Endodermal cell (in vitro differentiated cells): ENCODE measurements around the gene CYSTM1. TPM values are rescaled to one million over a fixed set of nuclear protein-coding genes. Genes with fewer than 3 reads are reported as not detected.

ENCODE experiments used
- DNase-seq: peaks from one replicate; pipeline ENCODE4 v3.0.0-alpha.2; 2017
- H3K27ac ChIP-seq: 2 replicates; pipeline ENCODE4 v1.5.1; 2013; ENCODE audit warnings: mild to moderate bottlenecking, low read depth, low read length, moderate library complexity
- H3K27me3 ChIP-seq: 2 replicates; pipeline ENCODE4 v1.6.1; 2013; ENCODE audit warnings: mild to moderate bottlenecking, low read length, moderate library complexity; ENCODE audit not compliant: insufficient read depth, control insufficient read depth, poor library complexity, severe bottlenecking
- H3K36me3 ChIP-seq: 2 replicates; pipeline ENCODE4 v1.7.0; 2013; ENCODE audit warnings: mild to moderate bottlenecking, low read length, moderate library complexity; ENCODE audit not compliant: control insufficient read depth, insufficient read depth
- H3K4me1 ChIP-seq: one replicate; pipeline ENCODE4 v1.7.0; 2013; ENCODE audit warnings: low read length; ENCODE audit not compliant: control insufficient read depth, insufficient read depth
- H3K4me3 ChIP-seq: 2 replicates; pipeline ENCODE4 v1.5.1; 2013; ENCODE audit warnings: mild to moderate bottlenecking, low read length, moderate library complexity
- H3K9ac ChIP-seq: 2 replicates; pipeline ENCODE4 v1.6.1; 2013; ENCODE audit warnings: mild to moderate bottlenecking, low read length, moderate library complexity; ENCODE audit not compliant: poor library complexity, severe bottlenecking; ENCODE audit errors: extremely low read depth
- H3K9me3 ChIP-seq: 2 replicates; pipeline ENCODE4 v1.6.1; 2013; ENCODE audit warnings: mild to moderate bottlenecking, low read length, moderate library complexity; ENCODE audit not compliant: control insufficient read depth
- H3K27ac Mint-ChIP-seq: 2 replicates; pipeline ENCODE4 v1.8.0; 2020; ENCODE audit warnings: mixed read lengths
- H3K27me3 Mint-ChIP-seq: 2 replicates; pipeline ENCODE4 v1.8.0; 2021; ENCODE audit warnings: mild to moderate bottlenecking, mixed read lengths; ENCODE audit not compliant: insufficient read depth
- H3K36me3 Mint-ChIP-seq: 2 replicates; pipeline ENCODE4 v1.8.0; 2020; ENCODE audit warnings: low read depth, mixed read lengths
- H3K4me1 Mint-ChIP-seq: 2 replicates; pipeline ENCODE4 v1.8.0; 2020; ENCODE audit warnings: mixed read lengths
- H3K4me3 Mint-ChIP-seq: 2 replicates; pipeline ENCODE4 v1.8.0; 2020; ENCODE audit warnings: mild to moderate bottlenecking, moderate library complexity, mixed read lengths
- H3K9me3 Mint-ChIP-seq: 2 replicates; pipeline ENCODE4 v1.8.0; 2020; ENCODE audit warnings: mild to moderate bottlenecking, mixed read lengths
- whole genome bisulfite sequencing, 2 experiments: methylation state at CpG; one replicate each; pipeline versions ENCODE4 v1.1.5 to v1.1.7; 2013; ENCODE audit warnings: missing lambda C conversion rate in 2 of 2, mixed read lengths in 1 of 2; ENCODE audit not compliant: insufficient coverage in 1 of 2, insufficient read length in 1 of 2; 5-methylcytosine and 5-hydroxymethylcytosine counted together
- total RNA-seq, 2 donors: library from RNA; stranded (reverse); fragmentation: NEBNext Ultra II Directional in 1 of 2; extraction: Animal tissue kit (Norgen Biotek cat#: 25700) in 1 of 2; gene quantifications; 2 replicates in 1 of 2; 3 replicates in 1 of 2; pipeline ENCODE4 v1.2.1, GENCODE V29; 2021
- TF ChIP-seq, protein P1 (sequence below): fragments of 200-600 bp; sonication (generic); conservative IDR thresholded peaks from 2 replicates; pipeline ENCODE4 v1.5.0; 2021; ENCODE audit warnings: antibody characterized with exemption, mild to moderate bottlenecking

The CYSTM1 gene
- total RNA-seq, 2 donors from 2014 or later, result 30.7 to 38.1 TPM

GRCh38 chr5:140259500-140259899 lies 84.5 kb downstream of the CYSTM1 start:
- DNase-seq, result peak; percentile 75
- peaks cover 31% of the 10 kb centered on the region for H3K36me3 Mint-ChIP-seq
- no peaks in the 10 kb centered on the region for H3K27me3 Mint-ChIP-seq
- Histone ChIP-seq H3K9me3 (peaks cover 6% of the 10 kb centered on the region), H3K27me3 (no peaks in the 10 kb centered on the region), H3K27ac (no peak overlapping the region), H3K4me1 (no peaks in the 10 kb centered on the region), H3K36me3 (peaks cover 27% of the 10 kb centered on the region), H3K4me3 (no peak overlapping the region), H3K9ac (no peak overlapping the region)
- H3K4me3 Mint-ChIP-seq, result no peak overlapping the region
- TF ChIP-seq, protein P1, sequence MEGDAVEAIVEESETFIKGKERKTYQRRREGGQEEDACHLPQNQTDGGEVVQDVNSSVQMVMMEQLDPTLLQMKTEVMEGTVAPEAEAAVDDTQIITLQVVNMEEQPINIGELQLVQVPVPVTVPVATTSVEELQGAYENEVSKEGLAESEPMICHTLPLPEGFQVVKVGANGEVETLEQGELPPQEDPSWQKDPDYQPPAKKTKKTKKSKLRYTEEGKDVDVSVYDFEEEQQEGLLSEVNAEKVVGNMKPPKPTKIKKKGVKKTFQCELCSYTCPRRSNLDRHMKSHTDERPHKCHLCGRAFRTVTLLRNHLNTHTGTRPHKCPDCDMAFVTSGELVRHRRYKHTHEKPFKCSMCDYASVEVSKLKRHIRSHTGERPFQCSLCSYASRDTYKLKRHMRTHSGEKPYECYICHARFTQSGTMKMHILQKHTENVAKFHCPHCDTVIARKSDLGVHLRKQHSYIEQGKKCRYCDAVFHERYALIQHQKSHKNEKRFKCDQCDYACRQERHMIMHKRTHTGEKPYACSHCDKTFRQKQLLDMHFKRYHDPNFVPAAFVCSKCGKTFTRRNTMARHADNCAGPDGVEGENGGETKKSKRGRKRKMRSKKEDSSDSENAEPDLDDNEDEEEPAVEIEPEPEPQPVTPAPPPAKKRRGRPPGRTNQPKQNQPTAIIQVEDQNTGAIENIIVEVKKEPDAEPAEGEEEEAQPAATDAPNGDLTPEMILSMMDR, result no peak
- peaks cover 28% of the 10 kb centered on the region for H3K4me1 Mint-ChIP-seq
- no peaks in the 10 kb centered on the region for H3K9me3 Mint-ChIP-seq
- WGBS, 2 experiments, result 89 to 100% methylated on average over 1 to 2 of the region's 2 CpGs
- peak overlapping the region; percentile 82 for H3K27ac Mint-ChIP-seq

DNA sequence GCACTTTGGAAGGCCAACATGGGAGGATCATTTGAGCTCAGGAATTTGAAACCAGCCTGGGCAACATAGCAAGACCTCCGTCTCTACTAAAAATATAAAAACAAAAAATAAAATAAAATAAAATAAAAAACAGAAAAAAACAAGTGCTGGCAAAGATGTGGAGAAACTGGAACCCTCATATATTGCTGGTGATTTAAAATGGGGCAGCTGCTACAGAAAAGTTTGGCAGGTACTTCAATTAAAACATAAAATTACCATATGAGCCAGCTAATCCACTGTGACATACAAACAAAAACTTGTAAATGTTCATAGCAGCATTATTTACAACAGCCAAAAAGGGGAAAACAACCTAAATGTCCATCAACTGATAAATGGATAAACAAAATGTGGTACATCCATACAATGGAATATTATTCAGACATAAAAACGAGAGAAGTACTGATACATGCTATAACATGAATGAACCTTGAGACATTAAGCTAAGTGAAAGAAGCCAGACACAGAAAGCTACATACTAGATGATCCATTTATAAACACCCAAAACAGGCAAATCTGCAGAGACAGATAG lies 85.2 kb downstream of the CYSTM1 start:
- H3K4me1 Mint-ChIP-seq, result peaks cover 28% of the 10 kb centered on the region
- peaks cover 31% of the 10 kb centered on the region for H3K36me3 Mint-ChIP-seq
- H3K9ac ChIP-seq, result no peak overlapping the region
- H3K27me3 ChIP-seq, result no peaks in the 10 kb centered on the region
- H3K9me3 ChIP-seq, result peaks cover 6% of the 10 kb centered on the region
- TF ChIP-seq, protein P1, result no peak
- H3K4me3 ChIP-seq, result no peak overlapping the region
- H3K4me1 ChIP-seq, result no peaks in the 10 kb centered on the region
- H3K4me3 Mint-ChIP-seq, result no peak overlapping the region
- WGBS, 2 experiments, result 100% methylated on average over 1 of the region's 2 CpGs; no CpG with 5 or more reads in 1 of the 2 experiments
- H3K9me3 Mint-ChIP-seq, result no peaks in the 10 kb centered on the region
- no peak overlapping the region for H3K27ac ChIP-seq
- no peak overlapping the region for H3K27ac Mint-ChIP-seq
- H3K36me3 ChIP-seq, result peaks cover 27% of the 10 kb centered on the region
- DNase-seq, result no peak
- H3K27me3 Mint-ChIP-seq, result no peaks in the 10 kb centered on the region

DNA sequence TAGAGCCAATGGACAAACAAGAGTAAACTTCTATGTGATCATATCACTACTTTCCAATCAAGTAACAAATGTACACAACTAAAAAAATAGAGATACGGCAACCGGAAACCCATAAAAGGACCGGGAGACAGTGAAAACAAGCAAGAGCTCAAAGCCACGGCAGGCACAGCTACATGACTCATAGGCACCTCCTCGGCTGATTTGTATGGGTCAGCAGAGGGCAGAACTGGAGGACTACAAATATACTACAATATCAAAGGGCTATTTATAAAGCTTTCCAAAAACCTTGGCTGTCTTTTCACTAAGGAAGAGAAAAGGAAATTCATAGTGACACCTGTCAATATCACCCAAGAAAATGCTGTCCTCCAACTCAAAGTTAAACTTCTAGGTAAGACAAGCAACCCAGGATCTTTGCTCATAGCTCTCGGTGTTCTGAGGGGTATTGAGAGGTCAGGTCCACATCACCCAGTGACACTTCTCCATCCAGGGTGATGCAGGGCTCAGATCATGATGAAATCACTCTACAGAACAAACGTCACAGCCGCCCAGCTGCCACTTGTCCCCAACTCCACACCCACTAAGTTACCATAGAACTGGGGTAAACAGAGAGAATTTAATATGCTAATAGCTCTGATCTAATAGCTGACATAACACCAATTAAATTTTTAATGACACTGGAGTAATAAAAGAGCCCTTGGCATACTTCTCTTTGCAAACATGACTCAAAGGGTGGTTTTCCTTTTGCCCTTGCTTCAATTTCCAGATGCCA lies 86.6 kb downstream of the CYSTM1 start:
- no peak overlapping the region for H3K9ac ChIP-seq
- H3K4me3 Mint-ChIP-seq, result no peak overlapping the region

More for the DNA sequence above, 86.6 kb downstream of the CYSTM1 start:
- 79 to 87% methylated on average over 6 to 8 of the region's 8 CpGs for WGBS, 2 experiments
- Histone ChIP-seq H3K4me3 (no peak overlapping the region), H3K27me3 (no peaks in the 10 kb centered on the region), H3K27ac (no peak overlapping the region), H3K36me3 (peaks cover 27% of the 10 kb centered on the region), H3K9me3 (peaks cover 6% of the 10 kb centered on the region), H3K4me1 (no peaks in the 10 kb centered on the region)
- Mint-ChIP-seq H3K9me3 (no peaks in the 10 kb centered on the region), H3K4me1 (peaks cover 34% of the 10 kb centered on the region), H3K27ac (peak overlapping the region; percentile 29), H3K27me3 (no peaks in the 10 kb centered on the region), H3K36me3 (peaks cover 31% of the 10 kb centered on the region)
- TF ChIP-seq, protein P1, result no peak
- DNase-seq, result no peak
